Measurements from ENCODE around the gene CGB1.

CGB1 gene

GRCh38 chr19:48997972-48998371, 38.7 kb downstream of the CGB1 start:
- no peak for TF ChIP-seq CTCF (IDR thresholded peaks at IDR 0.05)
- Histone ChIP-seq H3K4me1 (ENCODE audit: control insufficient read depth in 1 of 2, insufficient read depth in 1 of 2, low read depth in 1 of 2, low read length in 1 of 2) (peaks cover 14 to 18% of the 10 kb centered on the region in 2 experiments), H3K36me3 (peaks cover 2% of the 10 kb centered on the region)

GRCh38 chr19:48994035-48994386, 42.7 kb downstream of the CGB1 start:
- Histone ChIP-seq H3K4me1 (ENCODE audit: control insufficient read depth in 1 of 2, insufficient read depth in 1 of 2, low read depth in 1 of 2, low read length in 1 of 2) (peaks cover 39 to 40% of the 10 kb centered on the region in 2 experiments), H3K9me3 (no peaks in the 10 kb centered on the region), H3K36me3 (peaks cover 19% of the 10 kb centered on the region), H3K27me3 (no peaks in the 10 kb centered on the region), H3K4me3 (ENCODE audit: low read depth in 1 of 2, low read length in 1 of 2) (peak overlapping the region; percentile 77 to 81), H3K27ac (peak overlapping the region; percentile 90)
- no peak for TF ChIP-seq CTCF (IDR thresholded peaks at IDR 0.05)

More at GRCh38 chr19:48997972-48998371, 38.7 kb downstream of the CGB1 start:
- H3K27me3 ChIP-seq = no peaks in the 10 kb centered on the region
- H3K9me3 ChIP-seq = no peaks in the 10 kb centered on the region
- no peak overlapping the region for H3K4me3 ChIP-seq (ENCODE audit: low read depth in 1 of 2, low read length in 1 of 2)
- no peak overlapping the region for H3K27ac ChIP-seq

GRCh38 chr19:48993175-48994034, 43.3 kb downstream of the CGB1 start, which contains the start of the genes GYS1 and RUVBL2:
Gene GYS1, minus strand, starts transcription at chr19:48993309. Its CDS starts 197 bp downstream, at chr19:48993112.
Gene RUVBL2, plus strand, starts transcription at chr19:48993887. Its CDS starts 25 bp downstream, at chr19:48993912.
- Histone ChIP-seq H3K4me1 (ENCODE audit: control insufficient read depth in 1 of 2, insufficient read depth in 1 of 2, low read depth in 1 of 2, low read length in 1 of 2) (peaks cover 39 to 40% of the 10 kb centered on the region in 2 experiments), H3K9me3 (no peaks in the 10 kb centered on the region), H3K27ac (peak within 1 kb of the TSS; percentile 90), H3K27me3 (no peaks in the 10 kb centered on the region), H3K4me3 (ENCODE audit: low read depth in 1 of 2, low read length in 1 of 2) (peak within 1 kb of the TSS; percentile 77 to 81), H3K36me3 (peaks cover 25% of the 10 kb centered on the region)
- TF ChIP-seq CTCF (IDR thresholded peaks at IDR 0.05) = peak; percentile 100

- Histone ChIP-seq H3K4me3 (ENCODE audit: low read depth in 1 of 2, low read length in 1 of 2) (peak overlapping the region; percentile 77 to 81), H3K27me3 (no peaks in the 10 kb centered on the region), H3K9me3 (no peaks in the 10 kb centered on the region), H3K4me1 (ENCODE audit: control insufficient read depth in 1 of 2, insufficient read depth in 1 of 2, low read depth in 1 of 2, low read length in 1 of 2) (peaks cover 39 to 40% of the 10 kb centered on the region in 2 experiments), H3K27ac (peak overlapping the region; percentile 90), H3K36me3 (peaks cover 32% of the 10 kb centered on the region)
- no peak for TF ChIP-seq CTCF (IDR thresholded peaks at IDR 0.05)
Measured at GRCh38 chr19:48992581-48993174, 44.0 kb downstream of the CGB1 start.

- Histone ChIP-seq H3K4me1 (ENCODE audit: control insufficient read depth in 1 of 2, insufficient read depth in 1 of 2, low read depth in 1 of 2, low read length in 1 of 2) (peaks cover 39 to 40% of the 10 kb centered on the region in 2 experiments), H3K9me3 (no peaks in the 10 kb centered on the region), H3K36me3 (peaks cover 35% of the 10 kb centered on the region), H3K27ac (peak overlapping the region; percentile 90), H3K4me3 (ENCODE audit: low read depth in 1 of 2, low read length in 1 of 2) (peak overlapping the region; percentile 77 to 81), H3K27me3 (no peaks in the 10 kb centered on the region)
- no peak for TF ChIP-seq CTCF (IDR thresholded peaks at IDR 0.05)
Measured at GRCh38 chr19:48991873-48992580, 44.7 kb downstream of the CGB1 start.

Measured in neutrophil (primary cell).